HG02623 (cell line): ENCODE results near the gene IBTK.
A peak's percentile ranks its signal among the peaks of the same experiment; 100 is the strongest.
"Not testable (repeated sequence)": the region's sequence is repeated elsewhere in the genome, so short reads cannot be mapped to it uniquely, and the experiment has no call there.

ENCODE experiments used
- ATAC-seq: cut with Tn5 transposase; IDR thresholded peaks from one replicate; pipeline ENCODE4 v1.9.1; 2021; ENCODE audit warnings: moderate library complexity; ENCODE audit not compliant: unreplicated experiment

Gene IBTK

GRCh38 chr6:82178077-82178758 lies 69.3 kb downstream of the IBTK start:
- ATAC-seq: no peak

- ATAC-seq: no peak
Observed at GRCh38 chr6:82176616-82177015, 70.9 kb downstream of the IBTK start.

GRCh38 chr6:82172594-82172993 lies 75.0 kb downstream of the IBTK start:
- ATAC-seq: no peak

- no peak for ATAC-seq
Observed at GRCh38 chr6:82169138-82169876, 78.2 kb downstream of the IBTK start.

GRCh38 chr6:82166493-82166892 lies 81.1 kb downstream of the IBTK start:
- ATAC-seq: no peak

- no peak for ATAC-seq
Observed at GRCh38 chr6:82160255-82160990, 87.1 kb downstream of the IBTK start.

GRCh38 chr6:82152786-82153185 lies 94.8 kb downstream of the IBTK start:
- not testable (repeated sequence) for ATAC-seq

- not testable (repeated sequence) for ATAC-seq
Observed at GRCh38 chr6:82151147-82151546, 96.4 kb downstream of the IBTK start.

GRCh38 chr6:82145926-82146452 lies 101.6 kb downstream of the IBTK start:
- ATAC-seq: no peak

GRCh38 chr6:82144852-82145340 lies 102.6 kb downstream of the IBTK start:
- ATAC-seq: no peak

- peak; percentile 86 for ATAC-seq
Observed at GRCh38 chr6:82144007-82144851, 103.3 kb downstream of the IBTK start.

GRCh38 chr6:82143041-82143481 lies 104.5 kb downstream of the IBTK start:
- no peak for ATAC-seq

GRCh38 chr6:82142524-82142923 lies 105.0 kb downstream of the IBTK start:
- ATAC-seq: no peak

GRCh38 chr6:82138075-82138791 lies 109.3 kb downstream of the IBTK start:
- ATAC-seq: no peak

- ATAC-seq: no peak
Observed at GRCh38 chr6:82131441-82131840, 116.1 kb downstream of the IBTK start.

GRCh38 chr6:82129797-82130196 lies 117.7 kb downstream of the IBTK start:
- no peak for ATAC-seq

GRCh38 chr6:82128973-82129372 lies 118.6 kb downstream of the IBTK start:
- not testable (repeated sequence) for ATAC-seq

GRCh38 chr6:82123632-82124031 lies 123.9 kb downstream of the IBTK start:
- no peak for ATAC-seq
